ENCODE measurements around the gene TLE3. TPM values are rescaled to one million over a fixed set of nuclear protein-coding genes. Genes with fewer than 3 reads are reported as not detected.

Gene TLE3
- polyA plus RNA-seq, 1 of the 3 experiments (the other 2 are of a cell fraction), result 14.7 TPM

GRCh38 chr15:70001859-70002258 lies 95.9 kb downstream of the TLE3 start:
- no peak overlapping the region for H3K4me2 ChIP-seq
- H3K27me3 ChIP-seq (ENCODE audit: insufficient read depth), result peaks cover 11% of the 10 kb centered on the region; the same call in 1 of the 2 replicates
- H4K20me1 ChIP-seq (ENCODE audit: insufficient read depth), result no peaks in the 10 kb centered on the region
- TF ChIP-seq TCF12 (IDR thresholded peaks at IDR 0.05), result no peak
- no peak for TF ChIP-seq ELF1 (IDR thresholded peaks at IDR 0.05)
- TF ChIP-seq TAF1 (IDR thresholded peaks at IDR 0.05; ENCODE audit: borderline replicate concordance, low read depth, low read length), result no peak
- no peaks in the 10 kb centered on the region for H3K9me3 ChIP-seq
- H2AFZ ChIP-seq (ENCODE audit: low read depth), result no peak overlapping the region
- ChIA-PET CTCF (no interaction called here), POLR2A (no interaction called here)
- H3K27ac ChIP-seq (ENCODE audit: low read depth in 2 of 2, low read length in 1 of 2), result no peak overlapping the region
- no peak overlapping the region for H3K9ac ChIP-seq
- 43% methylated on average over 4 of the region's 4 CpGs for whole genome bisulfite sequencing (ENCODE audit: low lambda C conversion rate)
- no peak overlapping the region for H3K4me3 ChIP-seq (ENCODE audit: low read depth in 2 of 2, low read length in 1 of 2)
- no peaks in the 10 kb centered on the region for H3K9me2 ChIP-seq
- DNase-seq, result no peak
- H3K79me2 ChIP-seq (ENCODE audit: insufficient read depth), result no peaks in the 10 kb centered on the region
- H3K4me1 ChIP-seq (ENCODE audit: control insufficient read depth in 1 of 2, insufficient read depth in 2 of 2, low read depth in 1 of 2, low read length in 1 of 2), result peaks cover 0 to 7% of the 10 kb centered on the region in 2 experiments; a peak in 1 of 4 replicates
- H3F3A ChIP-seq (replicated peaks; ENCODE audit: insufficient read depth), result no peaks in the 10 kb centered on the region
- H3K36me3 ChIP-seq (replicated peaks in 1 of 2; ENCODE audit: control insufficient read depth in 1 of 2, insufficient read depth in 2 of 2, low read length in 1 of 2), result no peaks in the 10 kb centered on the region

DNA sequence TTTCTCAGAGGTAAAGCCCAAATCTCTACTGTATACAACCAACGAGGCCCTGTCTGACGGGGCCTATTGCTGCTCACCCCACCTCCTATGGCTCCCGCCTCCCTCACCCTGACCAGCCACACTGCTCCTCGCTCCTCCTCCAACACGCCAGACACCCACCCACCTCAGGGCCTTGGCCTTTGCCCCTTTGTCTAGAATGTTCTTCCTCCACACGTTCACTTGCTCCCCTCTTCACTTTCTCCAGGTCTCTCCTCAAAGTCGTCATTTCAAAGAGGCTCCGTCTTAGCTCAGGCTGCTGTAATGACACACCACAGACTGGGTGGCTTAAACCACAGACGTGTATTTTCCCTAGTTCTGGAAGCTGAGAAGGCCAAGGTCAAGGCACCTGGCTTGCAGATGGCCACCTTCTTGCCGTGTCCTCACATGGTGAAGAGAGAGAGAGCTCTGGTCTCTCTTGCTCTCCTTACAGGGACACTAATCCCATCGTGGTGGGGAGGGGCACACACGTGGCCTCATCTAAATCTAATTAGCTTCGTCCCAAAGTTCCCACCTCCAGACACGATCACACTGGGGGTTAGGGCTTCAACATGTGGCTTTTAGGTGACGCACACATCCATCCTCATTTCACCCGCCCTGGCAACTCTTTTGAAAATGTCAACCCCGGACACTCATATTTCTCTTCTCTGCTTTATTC lies 98.2 kb downstream of the TLE3 start:
- Histone ChIP-seq H3K4me3 (ENCODE audit: low read depth in 2 of 2, low read length in 1 of 2) (no peak overlapping the region), H3K79me2 (ENCODE audit: insufficient read depth) (no peaks in the 10 kb centered on the region), H3K9me3 (no peaks in the 10 kb centered on the region), H3K4me1 (ENCODE audit: control insufficient read depth in 1 of 2, insufficient read depth in 2 of 2, low read depth in 1 of 2, low read length in 1 of 2) (peaks cover 0 to 12% of the 10 kb centered on the region in 2 experiments; a peak in 1 of 4 replicates), H3K4me2 (no peak overlapping the region), H3K9ac (no peak overlapping the region), H3K27me3 (ENCODE audit: insufficient read depth) (peaks cover 22% of the 10 kb centered on the region; the same call in 1 of the 2 replicates), H3K36me3 (replicated peaks in 1 of 2; ENCODE audit: control insufficient read depth in 1 of 2, insufficient read depth in 2 of 2, low read length in 1 of 2) (no peaks in the 10 kb centered on the region), H3F3A (replicated peaks; ENCODE audit: insufficient read depth) (no peaks in the 10 kb centered on the region), H2AFZ (ENCODE audit: low read depth) (no peak overlapping the region), H3K27ac (ENCODE audit: low read depth in 2 of 2, low read length in 1 of 2) (no peak overlapping the region), H3K9me2 (no peaks in the 10 kb centered on the region), H4K20me1 (ENCODE audit: insufficient read depth) (no peaks in the 10 kb centered on the region)
- CTCF ChIA-PET, result interaction anchor here (1.1 kb wide), 1 partner anchor 282 kb away, joined by 3 read pairs; no protein-coding TSS in a partner anchor
- no peak for DNase-seq
- TF ChIP-seq FOXJ3 (CRISPR knock-in tag; IDR thresholded peaks at IDR 0.05), result no peak
- no peak for TF ChIP-seq EP300 (IDR thresholded peaks at IDR 0.05; ENCODE audit: borderline replicate concordance in 1 of 2, low read depth in 1 of 2, low read length in 1 of 2)
- TF ChIP-seq RXRA (IDR thresholded peaks at IDR 0.05; ENCODE audit: borderline replicate concordance, low read depth), result no peak
- TF ChIP-seq GABPA (IDR thresholded peaks at IDR 0.05; ENCODE audit: low read depth), result no peak
- TF ChIP-seq EZH2phosphoT487 (IDR thresholded peaks at IDR 0.05; ENCODE audit: borderline replicate concordance, low read depth), result no peak
- no peak for TF ChIP-seq FOXM1 (IDR thresholded peaks at IDR 0.05; ENCODE audit: low read depth)
- no peak for TF ChIP-seq CHD2 (IDR thresholded peaks at IDR 0.05; ENCODE audit: low read length, partially characterized antibody)
- no peak for TF ChIP-seq GATA2 (CRISPR knock-in tag; IDR thresholded peaks at IDR 0.05)
- TF ChIP-seq, protein P1, sequence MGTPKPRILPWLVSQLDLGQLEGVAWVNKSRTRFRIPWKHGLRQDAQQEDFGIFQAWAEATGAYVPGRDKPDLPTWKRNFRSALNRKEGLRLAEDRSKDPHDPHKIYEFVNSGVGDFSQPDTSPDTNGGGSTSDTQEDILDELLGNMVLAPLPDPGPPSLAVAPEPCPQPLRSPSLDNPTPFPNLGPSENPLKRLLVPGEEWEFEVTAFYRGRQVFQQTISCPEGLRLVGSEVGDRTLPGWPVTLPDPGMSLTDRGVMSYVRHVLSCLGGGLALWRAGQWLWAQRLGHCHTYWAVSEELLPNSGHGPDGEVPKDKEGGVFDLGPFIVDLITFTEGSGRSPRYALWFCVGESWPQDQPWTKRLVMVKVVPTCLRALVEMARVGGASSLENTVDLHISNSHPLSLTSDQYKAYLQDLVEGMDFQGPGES (IDR thresholded peaks at IDR 0.05; ENCODE audit: low read depth, low read length), result no peak
- no peak for TF ChIP-seq TCF12 (IDR thresholded peaks at IDR 0.05)
- WGBS (ENCODE audit: low lambda C conversion rate), result 57% methylated on average over 17 of the region's 17 CpGs
- POLR2A ChIA-PET, result no interaction called here
